H1 (cell line): ENCODE data around the gene SH3BGRL. TPM values are rescaled to one million over a fixed set of nuclear protein-coding genes. Genes with fewer than 3 reads are reported as not detected.

Source experiments
- CTCF ChIA-PET: fragments of 300-600 bp; sonication (Branson Sonifier 250); formaldehyde crosslinking; loops from one replicate; lab custom pipeline; 2021; ENCODE audit not compliant: partially characterized antibody; lab: Charles Lee
- POLR2A ChIA-PET: fragments of 300-600 bp; sonication (Branson Sonifier 250); formaldehyde crosslinking; loops from one replicate; lab custom pipeline; 2021; ENCODE audit warnings: inconsistent platforms; ENCODE audit not compliant: partially characterized antibody; lab: Charles Lee
- DNase-seq, 2 experiments: peaks; one replicate each; pipeline versions ENCODE4 v3.0.0 to v3.0.0-alpha.2; 2010 to 2022; ENCODE audit warnings: low spot score in 2 of 2, low read depth in 1 of 2, mixed read lengths in 1 of 2
- FAIRE-seq: peaks from 2 replicates; lab custom pipeline; 2011; peaks lifted over from hg19 to GRCh38; lab: Jason Lieb, UNC
- H2AFZ ChIP-seq: 2 replicates; pipeline ENCODE4 v1.8.1; 2012; ENCODE audit warnings: low read length, inconsistent platforms
- H2AK5ac ChIP-seq: 2 replicates; pipeline ENCODE4 v1.6.1; 2013; ENCODE audit warnings: low read depth, low read length
- H2BK120ac ChIP-seq: replicated peaks from 2 replicates; pipeline ENCODE3; 2013; ENCODE audit warnings: low read depth, low read length, inconsistent platforms
- H2BK12ac ChIP-seq: 2 replicates; pipeline ENCODE4 v1.6.1; 2013; ENCODE audit warnings: low read depth, low read length
- H2BK15ac ChIP-seq: 2 replicates; pipeline ENCODE4 v1.6.1; 2013; ENCODE audit warnings: low read length
- H2BK20ac ChIP-seq: 2 replicates; pipeline ENCODE4 v1.6.1; 2013; ENCODE audit warnings: low read length
- H2BK5ac ChIP-seq: 2 replicates; pipeline ENCODE4 v1.6.1; 2013; ENCODE audit warnings: low read depth, low read length
- H3K14ac ChIP-seq: 2 replicates; pipeline ENCODE4 v1.6.1; 2013; ENCODE audit warnings: inconsistent platforms; ENCODE audit not compliant: insufficient read length
- H3K18ac ChIP-seq: 2 replicates; pipeline ENCODE4 v1.6.1; 2013; ENCODE audit warnings: low read length; ENCODE audit errors: extremely low read depth
- H3K23ac ChIP-seq: 2 replicates; pipeline ENCODE4 v1.6.1; 2013; ENCODE audit warnings: inconsistent platforms; ENCODE audit not compliant: insufficient read length
- H3K23me2 ChIP-seq: 2 replicates; pipeline ENCODE4 v1.6.1; 2013; ENCODE audit warnings: low read depth, low read length
- H3K27ac ChIP-seq: 2 replicates; pipeline ENCODE4 v1.6.1; 2011; ENCODE audit warnings: low read depth, low read length, inconsistent platforms
- H3K27me3 ChIP-seq, 4 experiments: replicated peaks in 1 of 4; 1 replicate in 1 of 4; 2 replicates in 3 of 4; pipeline versions ENCODE4 v1.6.1 to v1.8.1; 2011 to 2013; ENCODE audit warnings: low read length in 3 of 4, mild to moderate bottlenecking in 3 of 4, inconsistent platforms in 2 of 4, mixed read lengths in 2 of 4, moderate library complexity in 1 of 4; ENCODE audit not compliant: control insufficient read depth in 3 of 4, insufficient read depth in 3 of 4; ENCODE audit errors: extremely low read depth in 1 of 4
- H3K36me3 ChIP-seq, 4 experiments: 2 replicates each; pipeline versions ENCODE4 v1.6.1 to v1.8.1; 2011 to 2013; ENCODE audit warnings: mild to moderate bottlenecking in 4 of 4, low read length in 3 of 4, moderate library complexity in 2 of 4, control low read depth in 1 of 4, inconsistent platforms in 1 of 4; ENCODE audit not compliant: insufficient read depth in 4 of 4, control insufficient read depth in 2 of 4
- H3K4ac ChIP-seq: replicated peaks from 2 replicates; pipeline ENCODE3; 2013; ENCODE audit warnings: low read length, low read depth, mixed read lengths, inconsistent platforms; ENCODE audit not compliant: insufficient read length
- H3K4me1 ChIP-seq, 4 experiments: replicated peaks in 1 of 4; 1 replicate in 1 of 4; 2 replicates in 3 of 4; pipeline versions ENCODE4 v1.6.1 to v1.8.1; 2011 to 2013; ENCODE audit warnings: low read length in 3 of 4, inconsistent platforms in 2 of 4, mixed read lengths in 1 of 4; ENCODE audit not compliant: insufficient read depth in 4 of 4, control insufficient read depth in 3 of 4
- H3K4me2 ChIP-seq, 2 experiments: 2 replicates each; pipeline versions ENCODE4 v1.6.1 to v1.8.1; 2011 to 2013; ENCODE audit warnings: low read depth in 2 of 2, low read length in 2 of 2, control low read depth in 1 of 2, inconsistent platforms in 1 of 2, mild to moderate bottlenecking in 1 of 2; ENCODE audit not compliant: insufficient read depth in 1 of 2
- H3K4me3 ChIP-seq, 4 experiments: fragments of 200-600, 300-600 bp in 1 of 4; sonication (generic), shearing (Covaris generic), sonication (Bioruptor Twin) in 1 of 4; 2 replicates each; pipeline versions ENCODE4 v1.5.1 to v1.8.1; 2011 to 2016; ENCODE audit warnings: low read length in 4 of 4, low read depth in 3 of 4, control low read depth in 2 of 4, inconsistent platforms in 2 of 4, mild to moderate bottlenecking in 2 of 4, mixed read lengths in 1 of 4, moderate library complexity in 1 of 4; ENCODE audit not compliant: insufficient read depth in 2 of 4; ENCODE audit errors: extremely low read depth in 1 of 4
- H3K56ac ChIP-seq: replicated peaks from 2 replicates; pipeline ENCODE3; 2013; ENCODE audit warnings: low read depth, mild to moderate bottlenecking, mixed read lengths, low read length, inconsistent platforms; ENCODE audit not compliant: insufficient read length
- H3K79me1 ChIP-seq: 2 replicates; pipeline ENCODE4 v1.6.1; 2013; ENCODE audit warnings: low read depth, low read length, control low read depth
- H3K79me2 ChIP-seq, 2 experiments: 2 replicates each; pipeline versions ENCODE4 v1.6.1 to v1.8.1; 2012 to 2013; ENCODE audit warnings: low read length in 2 of 2, mild to moderate bottlenecking in 2 of 2, inconsistent platforms in 1 of 2; ENCODE audit not compliant: insufficient read depth in 2 of 2, control insufficient read depth in 1 of 2
- H3K9ac ChIP-seq, 4 experiments: replicated peaks in 1 of 4; 1 replicate in 1 of 4; 2 replicates in 3 of 4; pipeline versions ENCODE4 v1.6.1 to v1.8.1; 2011 to 2013; ENCODE audit warnings: low read depth in 3 of 4, low read length in 3 of 4, control low read depth in 2 of 4, mild to moderate bottlenecking in 2 of 4, moderate library complexity in 2 of 4, inconsistent platforms in 1 of 4; ENCODE audit errors: extremely low read depth in 1 of 4
- H3K9me3 ChIP-seq, 2 experiments: 2 replicates each; pipeline versions ENCODE4 v1.6.1 to v1.8.1; 2012 to 2013; ENCODE audit warnings: mild to moderate bottlenecking in 2 of 2, moderate library complexity in 2 of 2, control low read depth in 1 of 2, inconsistent platforms in 1 of 2, low read depth in 1 of 2, low read length in 1 of 2, mixed read lengths in 1 of 2; ENCODE audit not compliant: insufficient read depth in 2 of 2
- H4K20me1 ChIP-seq, 2 experiments: replicated peaks in 1 of 2; 2 replicates each; pipeline versions ENCODE3 to v1.8.1; 2011 to 2013; ENCODE audit warnings: inconsistent platforms in 2 of 2, low read length in 2 of 2, mild to moderate bottlenecking in 1 of 2; ENCODE audit not compliant: insufficient read depth in 2 of 2, control insufficient read depth in 1 of 2
- H4K5ac ChIP-seq: 2 replicates; pipeline ENCODE4 v1.6.1; 2013; ENCODE audit warnings: low read length, low read depth, mixed read lengths, inconsistent platforms; ENCODE audit not compliant: insufficient read length
- H4K8ac ChIP-seq: 2 replicates; pipeline ENCODE4 v1.8.0; 2013; ENCODE audit warnings: mild to moderate bottlenecking, moderate library complexity, low read length, inconsistent platforms; ENCODE audit not compliant: insufficient read depth; ENCODE audit errors: extremely low read depth
- H4K91ac ChIP-seq: replicated peaks from 2 replicates; pipeline ENCODE3; 2013; ENCODE audit warnings: low read length, mixed read lengths, inconsistent platforms; ENCODE audit not compliant: insufficient read length
- CHD1 ChIP-seq: IDR thresholded peaks from 2 replicates; pipeline ENCODE4 v1.6.1; 2012; ENCODE audit warnings: low read depth, low read length, improper control_type of control experiment
- CHD2 ChIP-seq: IDR thresholded peaks from 2 replicates; pipeline ENCODE4 v1.6.1; 2012; ENCODE audit warnings: low read length, improper control_type of control experiment
- CREB1 ChIP-seq: IDR thresholded peaks from 2 replicates; pipeline ENCODE4 v1.6.1; 2012; ENCODE audit warnings: inconsistent platforms
- EGR1 ChIP-seq: IDR thresholded peaks from 2 replicates; pipeline ENCODE4 v1.6.1; 2011; ENCODE audit warnings: low read depth, low read length, borderline replicate concordance
- EP300 ChIP-seq, 2 experiments: IDR thresholded peaks; 1 replicate in 1 of 2; 2 replicates in 1 of 2; pipeline ENCODE4 v1.6.1; 2011 to 2012; ENCODE audit warnings: low read depth in 2 of 2, low read length in 2 of 2, mild to moderate bottlenecking in 2 of 2, borderline replicate concordance in 1 of 2, inconsistent platforms in 1 of 2, moderate library complexity in 1 of 2
- JUND ChIP-seq: IDR thresholded peaks from 2 replicates; pipeline ENCODE4 v1.6.1; 2011; ENCODE audit warnings: mild to moderate bottlenecking, improper control_type of control experiment, low read length
- POLR2A ChIP-seq, 2 experiments: IDR thresholded peaks; 1 replicate in 1 of 2; 2 replicates in 1 of 2; pipeline ENCODE4 v1.6.1; 2011; ENCODE audit warnings: low read depth in 2 of 2, low read length in 2 of 2, mild to moderate bottlenecking in 2 of 2; ENCODE audit errors: control extremely low read depth in 1 of 2
- RNF2 ChIP-seq: fragments of 200-900, 300-1000 bp; sonication (generic); IDR thresholded peaks from 2 replicates; pipeline ENCODE4 v1.7.1; 2016; ENCODE audit warnings: borderline replicate concordance, low read depth, mild to moderate bottlenecking, antibody characterized with exemption, low read length; ENCODE audit not compliant: poor library complexity, severe bottlenecking; ENCODE audit errors: missing control alignments
- SIN3A ChIP-seq, 2 experiments: IDR thresholded peaks in 1 of 2; conservative IDR thresholded peaks in 1 of 2; 2 replicates each; pipeline ENCODE4 v1.6.1; 2011 to 2012; ENCODE audit warnings: low read length in 2 of 2, improper control_type of control experiment in 1 of 2, low read depth in 1 of 2, mild to moderate bottlenecking in 1 of 2
- SP4 ChIP-seq: IDR thresholded peaks from 2 replicates; pipeline ENCODE4 v1.6.1; 2012; ENCODE audit warnings: low read length, inconsistent platforms
- SUZ12 ChIP-seq: fragments of 200-600 bp; sonication (generic); IDR thresholded peaks from 2 replicates; pipeline ENCODE4 v1.6.1; 2012; ENCODE audit warnings: mild to moderate bottlenecking, inconsistent platforms, low read length, moderate library complexity, mixed read lengths
- TCF12 ChIP-seq: IDR thresholded peaks from 2 replicates; pipeline ENCODE4 v1.6.1; 2011; ENCODE audit warnings: low read depth, mild to moderate bottlenecking, low read length
- WGBS, 2 experiments: shearing (Covaris generic) in 1 of 2; methylation state at CpG; one replicate each; pipeline versions ENCODE4 v1.1.6 to v1.1.7; 2013 to 2015; ENCODE audit warnings: low lambda C conversion rate in 2 of 2, mixed read lengths in 2 of 2, inconsistent platforms in 1 of 2, low coverage in 1 of 2, missing lambda C conversion rate in 1 of 2; ENCODE audit not compliant: insufficient replicate concordance in 2 of 2, insufficient coverage in 1 of 2, insufficient read length in 1 of 2; ENCODE audit errors: extremely low coverage in 1 of 2, missing lambda C conversion rate in 1 of 2; 5-methylcytosine and 5-hydroxymethylcytosine counted together
- polyA plus RNA-seq, 7 experiments: library from polyadenylated mRNA; depleted of rRNA in 3 of 7; stranded (reverse) in 5 of 7; unstranded in 2 of 7; fragments of >200 nt in 5 of 7; fragments of 200-250 nt in 2 of 7; gene quantifications; 1 replicate in 5 of 7; 2 replicates in 1 of 7; 4 replicates in 1 of 7; pipeline versions ENCODE4 v1.2.1 to v1.2.3, GENCODE V29; 2011 to 2013; ENCODE audit warnings: missing spikeins in 2 of 7, mixed read lengths in 2 of 7
- total RNA-seq: library from RNA; stranded (reverse); fragmentation: NEBNext Ultra II Directional; extraction: Animal tissue kit (Norgen Biotek cat#: 25700); gene quantifications from 2 replicates; pipeline ENCODE4 v1.2.1, GENCODE V29; 2021

Gene SH3BGRL
- total and polyA plus RNA-seq, 2 of the 8 experiments (the other 6 are each of a cell fraction or from before 2014, with no cell fraction given) = 36.3 to 49.6 TPM

- Histone ChIP-seq H3K36me3 (no peaks in the 10 kb centered on the region; a peak in 1 of 8 replicates), H3K27ac (no peak overlapping the region), H3K27me3 (no peaks in the 10 kb centered on the region), H4K8ac (no peak overlapping the region), H2BK12ac (no peak overlapping the region), H3K9ac (no peak overlapping the region), H2AFZ (no peak overlapping the region), H3K79me2 (no peaks in the 10 kb centered on the region), H3K14ac (no peak overlapping the region), H3K4me3 (no peak overlapping the region), H2BK5ac (no peak overlapping the region), H3K4me2 (no peak overlapping the region), H3K23me2 (no peaks in the 10 kb centered on the region), H4K91ac (no peak overlapping the region), H3K79me1 (no peaks in the 10 kb centered on the region), H2BK15ac (no peak overlapping the region), H3K9me3 (peaks cover 3 to 4% of the 10 kb centered on the region in 2 experiments; a peak in 2 of 4 replicates), H2BK20ac (no peak overlapping the region), H3K56ac (no peak overlapping the region), H3K23ac (no peak overlapping the region), H4K20me1 (no peaks in the 10 kb centered on the region), H3K4ac (no peak overlapping the region), H2AK5ac (no peak overlapping the region), H3K18ac (no peak overlapping the region), H3K4me1 (no peaks in the 10 kb centered on the region), H4K5ac (no peak overlapping the region), H2BK120ac (no peak overlapping the region)
- no peak for FAIRE-seq
- CTCF ChIA-PET = interaction anchor here (1.6 kb wide), 1 partner anchor 90 kb away, joined by 6 read pairs; no protein-coding TSS in a partner anchor
- TF ChIP-seq CREB1 (no peak), SIN3A (conservative IDR thresholded peaks at IDR 0.05 in 1 of 2, IDR thresholded peaks at IDR 0.05 in 1 of 2; ENCODE audit: low read depth in 1 of 2, low read length in 2 of 2) (no peak), SP4 (no peak), JUND (no peak), POLR2A (IDR thresholded peaks at IDR 0.05; ENCODE audit: control extremely low read depth in 1 of 2, low read depth in 2 of 2, low read length in 2 of 2) (no peak), EP300 (IDR thresholded peaks at IDR 0.05; ENCODE audit: borderline replicate concordance in 1 of 2, low read depth in 2 of 2, low read length in 2 of 2) (no peak), EGR1 (no peak), TCF12 (no peak), CHD1 (no peak), RNF2 (no peak), SUZ12 (no peak), CHD2 (no peak)
- WGBS, 2 experiments = 82% methylated on average over 2 of the region's 3 CpGs; no CpG with 5 or more reads in 1 of the 2 experiments
- POLR2A ChIA-PET = no interaction called here
- DNase-seq = no peak
Measured at GRCh38 chrX:81286075-81286474, 84.2 kb downstream of the SH3BGRL start.
